ENCODE results near the gene ADAM17. TPM values are rescaled to one million over a fixed set of nuclear protein-coding genes. Genes with fewer than 3 reads are reported as not detected.

ADAM17 gene
- polyA plus RNA-seq, 1 donor from 2014 or later = 32.6 TPM

GRCh38 chr2:9451231-9451630, 104.4 kb downstream of the ADAM17 start:
- Histone ChIP-seq H3F3A (ENCODE audit: insufficient read depth, low read length, poor library complexity, severe bottlenecking) (no peaks in the 10 kb centered on the region), H3K36me3 (ENCODE audit: insufficient read depth, low read length) (no peaks in the 10 kb centered on the region), H3K27me3 (ENCODE audit: insufficient read depth, low read depth, low read length) (no peaks in the 10 kb centered on the region), H3K4me2 (ENCODE audit: low read length) (no peak overlapping the region), H3K4me3 (ENCODE audit: low read length) (no peak overlapping the region), H3K27ac (ENCODE audit: low read length) (no peak overlapping the region), H2AFZ (ENCODE audit: low read depth, low read length) (no peak overlapping the region), H3K9me3 (ENCODE audit: low read length) (no peaks in the 10 kb centered on the region), H3K79me2 (replicated peaks; ENCODE audit: insufficient read depth, low read length) (no peaks in the 10 kb centered on the region), H3K9me2 (ENCODE audit: insufficient read depth, low read length) (no peaks in the 10 kb centered on the region), H4K20me1 (ENCODE audit: insufficient read depth) (no peaks in the 10 kb centered on the region), H3K9ac (ENCODE audit: low read length) (no peak overlapping the region)
- TF ChIP-seq SMC3 (conservative IDR thresholded peaks at IDR 0.05; ENCODE audit: poor library complexity) = no peak
- TF ChIP-seq MXI1 (conservative IDR thresholded peaks at IDR 0.05; ENCODE audit: poor library complexity, severe bottlenecking) = no peak
- TF ChIP-seq EZH2 (IDR thresholded peaks at IDR 0.05; ENCODE audit: borderline replicate concordance, insufficient read depth, low read length, poor library complexity, severe bottlenecking) = no peak
- TF ChIP-seq CTCF (IDR thresholded peaks at IDR 0.05; ENCODE audit: poor library complexity, severe bottlenecking) = no peak
- no peak for TF ChIP-seq RAD21 (conservative IDR thresholded peaks at IDR 0.05)
- no peak for TF ChIP-seq EP300 (conservative IDR thresholded peaks at IDR 0.05; ENCODE audit: poor library complexity, severe bottlenecking)
- TF ChIP-seq TAF1 (IDR thresholded peaks at IDR 0.05; ENCODE audit: low read depth) = no peak
- TF ChIP-seq REST (IDR thresholded peaks at IDR 0.05; ENCODE audit: borderline replicate concordance) = no peak
- no peak for TF ChIP-seq POLR2AphosphoS5 (IDR thresholded peaks at IDR 0.05)

- H2AFZ ChIP-seq (ENCODE audit: low read depth, low read length) = no peak overlapping the region
- H4K20me1 ChIP-seq (ENCODE audit: insufficient read depth) = no peaks in the 10 kb centered on the region
- no peaks in the 10 kb centered on the region for H3K36me3 ChIP-seq (ENCODE audit: insufficient read depth, low read length)
- TF ChIP-seq EP300 (conservative IDR thresholded peaks at IDR 0.05; ENCODE audit: poor library complexity, severe bottlenecking) = no peak
- no peak for TF ChIP-seq SMC3 (conservative IDR thresholded peaks at IDR 0.05; ENCODE audit: poor library complexity)
- TF ChIP-seq MXI1 (conservative IDR thresholded peaks at IDR 0.05; ENCODE audit: poor library complexity, severe bottlenecking) = no peak
- TF ChIP-seq RAD21 (conservative IDR thresholded peaks at IDR 0.05) = no peak
- TF ChIP-seq CTCF (IDR thresholded peaks at IDR 0.05; ENCODE audit: poor library complexity, severe bottlenecking) = no peak
- no peak for TF ChIP-seq EZH2 (IDR thresholded peaks at IDR 0.05; ENCODE audit: borderline replicate concordance, insufficient read depth, low read length, poor library complexity, severe bottlenecking)
- TF ChIP-seq TAF1 (IDR thresholded peaks at IDR 0.05; ENCODE audit: low read depth) = no peak
- TF ChIP-seq POLR2AphosphoS5 (IDR thresholded peaks at IDR 0.05) = no peak
- no peak for TF ChIP-seq REST (IDR thresholded peaks at IDR 0.05; ENCODE audit: borderline replicate concordance)
- H3K27ac ChIP-seq (ENCODE audit: low read length) = no peak overlapping the region
- H3K27me3 ChIP-seq (ENCODE audit: insufficient read depth, low read depth, low read length) = no peaks in the 10 kb centered on the region
- H3K79me2 ChIP-seq (replicated peaks; ENCODE audit: insufficient read depth, low read length) = no peaks in the 10 kb centered on the region
- H3K4me3 ChIP-seq (ENCODE audit: low read length) = no peak overlapping the region
- H3K9me2 ChIP-seq (ENCODE audit: insufficient read depth, low read length) = no peaks in the 10 kb centered on the region
- H3K9ac ChIP-seq (ENCODE audit: low read length) = no peak overlapping the region
- H3K9me3 ChIP-seq (ENCODE audit: low read length) = no peaks in the 10 kb centered on the region
- no peaks in the 10 kb centered on the region for H3F3A ChIP-seq (ENCODE audit: insufficient read depth, low read length, poor library complexity, severe bottlenecking)
- H3K4me2 ChIP-seq (ENCODE audit: low read length) = no peak overlapping the region
Measured at GRCh38 chr2:9445089-9445488, 110.5 kb downstream of the ADAM17 start.
